ENCODE data around the gene PTPN9.
"Not testable (repeated sequence)": the region's sequence is repeated elsewhere in the genome, so short reads cannot be mapped to it uniquely, and the experiment has no call there.

PTPN9 gene

GRCh38 chr15:75530169-75530568 lies 48.9 kb downstream of the PTPN9 start:
- no peak for DNase-seq

- not testable (repeated sequence) for DNase-seq
Observed at GRCh38 chr15:75525756-75526155, 53.4 kb downstream of the PTPN9 start.

GRCh38 chr15:75523011-75523410 lies 56.1 kb downstream of the PTPN9 start:
- DNase-seq, result no peak

GRCh38 chr15:75517233-75517632 lies 61.9 kb downstream of the PTPN9 start:
- no peak for DNase-seq

- DNase-seq, result no peak
Observed at GRCh38 chr15:75508840-75509532, 70.1 kb downstream of the PTPN9 start.

DNA sequence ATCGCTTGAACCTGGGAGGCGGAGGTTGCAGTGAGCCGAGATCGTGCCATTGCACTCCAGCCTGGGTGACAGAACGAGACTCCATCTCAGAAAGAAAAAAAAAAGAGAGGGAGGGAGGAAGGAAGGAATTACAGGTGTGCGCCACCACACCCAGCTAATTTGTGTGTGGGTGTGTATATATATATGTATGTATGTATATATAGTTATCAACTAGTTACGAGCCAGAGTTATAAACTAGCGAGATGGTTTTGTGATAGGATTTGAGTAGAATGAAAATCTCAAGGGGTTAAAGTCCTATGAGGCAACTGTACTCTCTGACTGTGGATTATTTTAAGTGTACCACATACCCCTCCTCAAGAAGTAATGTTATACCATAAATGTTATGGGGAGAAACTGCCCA lies 76.8 kb downstream of the PTPN9 start:
- no peak for DNase-seq

GRCh38 chr15:75493732-75494131 lies 85.4 kb downstream of the PTPN9 start:
- DNase-seq, result no peak

- no peak for DNase-seq
Observed at GRCh38 chr15:75483961-75484360, 95.2 kb downstream of the PTPN9 start.

GRCh38 chr15:75483556-75483955 lies 95.6 kb downstream of the PTPN9 start:
- not testable (repeated sequence) for DNase-seq

GRCh38 chr15:75483106-75483505 lies 96.0 kb downstream of the PTPN9 start:
- no peak for DNase-seq

GRCh38 chr15:75480463-75480862 lies 98.7 kb downstream of the PTPN9 start:
- DNase-seq, result not testable (repeated sequence)

DNA sequence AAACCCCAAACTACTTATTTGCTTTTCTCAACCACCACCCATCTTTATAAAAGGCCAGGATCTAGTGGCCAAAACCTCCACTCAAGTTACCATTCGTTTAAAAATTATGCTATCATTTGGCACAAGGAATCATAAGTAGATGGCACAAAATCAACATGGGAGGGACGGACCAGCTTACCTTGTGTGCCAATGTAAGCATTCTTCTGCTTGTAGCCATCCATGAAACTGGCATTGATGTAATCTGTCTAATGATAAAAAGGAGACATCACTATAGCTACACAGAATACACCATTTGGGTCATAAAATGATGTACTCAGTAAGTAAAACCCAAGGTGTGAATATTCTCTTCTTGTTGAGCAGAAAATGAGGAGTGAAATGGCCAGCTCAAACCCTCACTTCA lies 99.4 kb downstream of the PTPN9 start:
- DNase-seq, result no peak

GRCh38 chr15:75477094-75477493 lies 102.0 kb downstream of the PTPN9 start:
- DNase-seq, result not testable (repeated sequence)

- DNase-seq, result no peak
Observed at GRCh38 chr15:75468913-75469598, 110.1 kb downstream of the PTPN9 start.

- no peak for DNase-seq
Observed at GRCh38 chr15:75460646-75461045, 118.5 kb downstream of the PTPN9 start.

DNA sequence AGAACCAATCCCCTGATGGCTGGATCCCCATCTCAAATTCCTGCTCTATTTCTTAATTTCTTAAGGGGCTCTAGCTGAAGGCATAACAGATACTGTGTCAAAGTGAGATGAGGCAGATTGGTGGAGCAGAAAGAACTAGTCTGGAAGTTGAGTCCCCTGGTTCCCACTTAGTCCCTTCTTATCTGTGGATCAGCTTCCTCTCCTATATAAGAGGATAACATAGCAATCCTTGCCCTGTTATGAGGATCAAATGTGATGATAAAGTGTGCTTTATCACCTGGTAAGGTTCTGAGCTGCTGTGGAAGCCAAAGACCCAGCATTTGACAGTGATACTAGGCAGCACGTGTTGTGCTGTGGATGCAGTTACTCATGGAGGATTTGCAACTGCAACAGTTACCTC lies 119.5 kb downstream of the PTPN9 start:
- no peak for DNase-seq

DNA sequence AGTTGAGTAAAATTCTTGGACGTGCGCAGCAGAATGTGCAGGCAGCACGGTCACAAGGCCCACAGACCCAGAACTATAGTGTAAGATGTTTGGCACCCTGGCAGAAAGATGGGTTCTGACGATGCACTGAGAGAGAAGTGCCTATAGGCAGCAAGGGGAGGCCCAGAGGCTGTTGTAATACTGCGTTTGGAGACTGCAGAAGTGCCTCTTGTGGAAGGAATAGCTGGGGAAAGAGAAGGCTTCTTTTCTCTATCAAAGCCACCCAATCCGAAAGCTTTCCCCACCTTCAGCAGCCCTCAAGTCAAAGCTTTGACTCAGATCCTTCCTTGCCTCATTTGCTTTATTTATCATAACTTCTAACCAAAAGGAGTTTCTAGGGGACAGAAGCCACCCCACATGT lies 122.4 kb downstream of the PTPN9 start:
- no peak for DNase-seq

GRCh38 chr15:75455982-75456531 lies 123.1 kb downstream of the PTPN9 start:
- DNase-seq, result peak; percentile 44

- peak; percentile 79 for DNase-seq
Observed at GRCh38 chr15:75455424-75455981, 123.6 kb downstream of the PTPN9 start.

GRCh38 chr15:75454471-75455378 lies 124.4 kb downstream of the PTPN9 start:
- peak; percentile 73 for DNase-seq

DNA sequence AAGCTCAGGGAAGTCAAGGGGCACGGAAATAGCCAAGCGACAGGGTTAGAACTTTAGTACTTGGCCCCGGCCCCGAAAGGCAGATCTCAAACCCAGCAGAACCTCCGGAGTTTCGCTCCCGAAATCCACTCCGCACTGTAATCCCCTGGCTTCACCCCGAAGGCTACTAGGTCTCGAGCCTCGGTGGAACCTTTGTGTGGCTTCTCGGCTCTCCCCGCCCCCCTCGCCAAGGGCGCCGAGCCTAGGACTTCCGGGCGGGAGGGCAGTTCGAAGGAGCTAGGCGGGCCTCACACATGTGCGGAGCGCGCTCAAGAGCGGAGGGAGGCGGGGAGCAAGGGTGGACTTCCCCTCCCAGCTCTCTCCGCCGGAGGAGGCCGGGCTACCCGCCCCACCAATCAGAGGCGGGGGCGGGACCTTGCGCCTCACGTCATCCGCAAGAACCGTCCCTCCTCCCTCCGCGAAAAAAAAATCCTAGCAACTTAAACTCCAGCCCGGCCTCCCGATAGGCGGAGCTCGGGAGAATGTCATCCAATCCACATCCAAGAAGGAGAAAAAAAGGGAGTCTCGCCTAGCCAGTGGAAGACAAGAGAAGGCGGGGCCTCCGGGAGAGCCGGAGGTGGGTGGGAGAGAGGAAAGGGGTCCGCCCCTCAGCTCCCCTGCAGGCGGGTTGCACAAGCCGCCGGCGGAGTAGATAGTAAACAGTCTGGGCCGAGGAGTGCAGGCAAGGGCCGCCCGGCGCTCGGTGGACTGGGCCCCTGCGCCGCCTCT lies 125.2 kb downstream of the PTPN9 start:
- DNase-seq, result peak; percentile 93

All from effector CD8-positive, alpha-beta T cell (primary cell).